ENCODE data around the gene CD36.

GRCh38 chr7:80662252-80662651 lies 23.8 kb downstream of the CD36 start:
- TF ChIP-seq RAD21 (conservative IDR thresholded peaks at IDR 0.05) (no peak), CTCF (IDR thresholded peaks at IDR 0.05; ENCODE audit: poor library complexity, severe bottlenecking) (no peak), POLR2AphosphoS5 (IDR thresholded peaks at IDR 0.05) (no peak), REST (IDR thresholded peaks at IDR 0.05; ENCODE audit: borderline replicate concordance) (no peak), EP300 (conservative IDR thresholded peaks at IDR 0.05; ENCODE audit: poor library complexity, severe bottlenecking) (no peak)
